NT2/D1 (cell line): ENCODE results near the gene ANLN.

ENCODE experiments used
- DNase-seq: peaks from one replicate; pipeline ENCODE4 v3.0.0-alpha.2; 2011; ENCODE audit warnings: low read depth, low spot score
- H3K27me3 ChIP-seq: 2 replicates; pipeline ENCODE4 v1.6.0; 2011; ENCODE audit warnings: mild to moderate bottlenecking; ENCODE audit not compliant: insufficient read length, insufficient read depth
- H3K36me3 ChIP-seq: 2 replicates; pipeline ENCODE4 v1.6.1; 2011; ENCODE audit warnings: mild to moderate bottlenecking, low read length, mixed read lengths; ENCODE audit not compliant: insufficient read depth, insufficient read length
- H3K4me1 ChIP-seq: 2 replicates; pipeline ENCODE4 v1.5.1; 2011; ENCODE audit not compliant: insufficient read depth, insufficient read length
- H3K4me3 ChIP-seq: 2 replicates; pipeline ENCODE4 v1.5.1; 2011; ENCODE audit warnings: low read depth; ENCODE audit not compliant: insufficient read length
- H3K9ac ChIP-seq: 2 replicates; pipeline ENCODE4 v1.6.0; 2011; ENCODE audit warnings: low read depth; ENCODE audit not compliant: insufficient read length
- H3K9me3 ChIP-seq: 2 replicates; pipeline ENCODE4 v1.5.1; 2011; ENCODE audit warnings: mild to moderate bottlenecking, low read length; ENCODE audit not compliant: insufficient read depth
- SUZ12 ChIP-seq: IDR thresholded peaks from 2 replicates; pipeline ENCODE4 v1.6.1; 2011; ENCODE audit not compliant: insufficient read length, insufficient read depth; ENCODE audit errors: extremely low read depth
- YY1 ChIP-seq: IDR thresholded peaks from 2 replicates; pipeline ENCODE4 v1.6.1; 2011; ENCODE audit not compliant: insufficient read length, insufficient read depth
- ZNF274 ChIP-seq: IDR thresholded peaks from 2 replicates; pipeline ENCODE4 v1.6.1; 2011; ENCODE audit warnings: mild to moderate bottlenecking, low read depth, low read length

ANLN gene

DNA sequence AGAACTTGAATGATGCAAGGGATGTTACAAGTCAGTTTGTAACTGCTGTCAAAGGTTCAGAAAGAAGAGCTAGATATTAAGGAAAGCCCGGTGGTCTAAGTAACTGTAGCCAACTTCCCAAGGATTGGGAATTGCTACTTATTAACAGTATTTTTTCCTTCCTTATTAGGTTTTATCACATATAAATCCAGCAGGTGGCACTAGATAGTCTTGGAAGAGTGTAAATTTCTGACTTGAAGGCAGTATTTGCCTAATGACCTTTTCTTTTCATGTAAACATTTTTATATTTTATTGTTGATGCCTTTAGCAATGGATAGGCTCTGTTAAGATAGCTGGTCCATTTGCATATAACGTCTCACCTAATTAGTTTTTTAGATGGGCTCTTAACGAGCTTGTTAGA lies 51.2 kb downstream of the ANLN start:
- H3K4me1 ChIP-seq = no peaks in the 10 kb centered on the region
- H3K36me3 ChIP-seq = peaks cover 75% of the 10 kb centered on the region
- H3K9me3 ChIP-seq = no peaks in the 10 kb centered on the region
- no peak for TF ChIP-seq YY1
- TF ChIP-seq SUZ12 = no peak
- TF ChIP-seq ZNF274 = no peak
- no peak overlapping the region for H3K4me3 ChIP-seq
- no peak for DNase-seq
- no peak overlapping the region for H3K9ac ChIP-seq
- no peaks in the 10 kb centered on the region for H3K27me3 ChIP-seq

DNA sequence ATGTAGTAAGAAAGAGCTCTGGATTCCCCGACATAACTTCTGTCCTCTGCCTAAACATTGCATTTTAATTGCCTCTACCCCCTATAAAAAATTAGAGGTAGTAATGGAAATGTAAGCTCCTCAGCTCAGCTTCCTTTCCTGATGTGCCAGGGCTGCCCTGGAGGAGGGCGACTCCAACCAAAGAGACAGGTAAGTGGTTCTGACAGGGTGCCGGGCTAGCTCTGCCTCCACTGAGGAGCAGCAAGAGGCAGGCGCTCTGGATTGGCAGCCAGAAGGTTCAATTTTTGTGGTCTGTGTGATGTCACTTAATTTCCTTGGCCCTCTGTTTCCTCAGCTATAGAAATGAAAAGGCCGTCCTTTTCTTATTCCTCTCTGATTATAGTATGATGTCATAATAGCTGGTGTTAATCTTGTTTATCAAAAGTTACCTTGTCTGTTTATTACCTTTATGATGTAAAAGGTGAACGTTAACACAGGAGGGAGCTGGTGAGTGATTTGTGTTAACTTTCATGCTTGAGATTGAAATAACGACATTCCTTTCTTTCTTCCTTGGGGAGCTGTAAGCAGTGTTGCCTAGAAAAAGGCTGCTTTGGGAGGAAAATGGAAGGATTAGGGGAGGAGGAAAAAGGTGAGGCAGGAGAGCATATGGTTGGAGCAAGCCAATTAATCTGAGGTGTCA lies 51.8 kb downstream of the ANLN start:
- TF ChIP-seq YY1 (no peak), ZNF274 (no peak), SUZ12 (no peak)
- Histone ChIP-seq H3K36me3 (peaks cover 81% of the 10 kb centered on the region), H3K9me3 (peaks cover 6% of the 10 kb centered on the region; the same call in 1 of the 2 replicates), H3K4me3 (no peak overlapping the region), H3K4me1 (no peaks in the 10 kb centered on the region), H3K9ac (no peak overlapping the region), H3K27me3 (no peaks in the 10 kb centered on the region)
- DNase-seq = peak; percentile 18

GRCh38 chr7:36448781-36449379 lies 59.2 kb downstream of the ANLN start:
- no peaks in the 10 kb centered on the region for H3K27me3 ChIP-seq
- TF ChIP-seq YY1 = no peak
- no peak for TF ChIP-seq ZNF274
- no peak for TF ChIP-seq SUZ12
- H3K4me1 ChIP-seq = no peaks in the 10 kb centered on the region
- H3K36me3 ChIP-seq = peaks cover 80% of the 10 kb centered on the region
- no peak overlapping the region for H3K4me3 ChIP-seq
- H3K9me3 ChIP-seq = peaks cover 6% of the 10 kb centered on the region; the same call in 1 of the 2 replicates
- H3K9ac ChIP-seq = no peak overlapping the region
- no peak for DNase-seq

DNA sequence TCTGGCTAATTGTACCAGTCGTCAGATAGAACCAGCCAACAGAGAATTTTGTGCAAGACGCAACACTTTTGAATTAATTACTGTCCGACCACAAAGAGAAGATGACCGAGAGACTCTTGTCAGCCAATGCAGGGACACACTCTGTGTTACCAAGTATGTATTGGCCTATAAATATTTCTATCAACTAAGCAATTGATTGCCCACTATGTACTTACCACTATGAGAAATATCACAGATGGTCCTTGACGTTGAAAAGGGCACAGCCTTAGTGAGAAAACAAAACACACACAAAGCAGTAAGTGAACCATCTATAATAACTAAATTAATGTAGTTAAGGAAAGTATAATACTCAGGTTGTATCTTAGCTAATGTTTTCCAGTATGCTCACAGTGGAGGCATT lies 60.0 kb downstream of the ANLN start:
- Histone ChIP-seq H3K4me3 (no peak overlapping the region), H3K9ac (no peak overlapping the region), H3K27me3 (no peaks in the 10 kb centered on the region), H3K9me3 (peaks cover 6% of the 10 kb centered on the region; the same call in 1 of the 2 replicates), H3K4me1 (no peaks in the 10 kb centered on the region), H3K36me3 (peaks cover 82% of the 10 kb centered on the region)
- no peak for DNase-seq
- TF ChIP-seq ZNF274 = no peak
- no peak for TF ChIP-seq SUZ12
- no peak for TF ChIP-seq YY1

DNA sequence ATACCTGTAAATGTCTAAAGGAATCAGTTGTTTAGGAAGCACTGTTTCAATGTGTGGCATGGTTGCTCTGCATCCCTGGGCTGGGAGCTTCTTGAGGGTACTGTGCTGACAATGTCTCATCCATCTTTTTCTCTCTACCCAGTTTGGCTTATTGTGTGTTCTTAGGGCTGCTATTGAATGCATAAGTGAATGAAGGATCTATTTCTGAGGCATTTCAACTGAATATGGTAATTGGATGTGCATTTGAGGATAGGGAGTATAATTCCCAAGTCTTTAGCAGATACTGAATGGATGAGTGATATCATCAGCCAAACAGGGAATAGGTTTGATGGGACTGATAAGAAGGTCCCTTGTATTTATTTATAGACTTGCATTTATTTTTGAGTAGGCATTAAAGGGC lies 64.1 kb downstream of the ANLN start:
- TF ChIP-seq SUZ12 (no peak), YY1 (no peak), ZNF274 (no peak)
- Histone ChIP-seq H3K27me3 (no peaks in the 10 kb centered on the region), H3K36me3 (peaks cover 56% of the 10 kb centered on the region), H3K9me3 (no peaks in the 10 kb centered on the region), H3K4me3 (no peak overlapping the region), H3K9ac (no peak overlapping the region), H3K4me1 (no peaks in the 10 kb centered on the region)
- no peak for DNase-seq

- Histone ChIP-seq H3K27me3 (no peaks in the 10 kb centered on the region), H3K4me3 (no peak overlapping the region), H3K36me3 (peaks cover 42% of the 10 kb centered on the region), H3K9ac (no peak overlapping the region), H3K4me1 (no peaks in the 10 kb centered on the region), H3K9me3 (no peaks in the 10 kb centered on the region)
- no peak for DNase-seq
- no peak for TF ChIP-seq ZNF274
- TF ChIP-seq SUZ12 = no peak
- no peak for TF ChIP-seq YY1
These were observed 66.0 kb downstream of the ANLN start for GRCh38 chr7:36455646-36456045.

GRCh38 chr7:36456138-36456537 lies 66.5 kb downstream of the ANLN start:
- H3K36me3 ChIP-seq = peaks cover 37% of the 10 kb centered on the region
- H3K27me3 ChIP-seq = no peaks in the 10 kb centered on the region
- no peak overlapping the region for H3K4me3 ChIP-seq
- DNase-seq = no peak
- no peaks in the 10 kb centered on the region for H3K9me3 ChIP-seq
- TF ChIP-seq ZNF274 = no peak
- no peak for TF ChIP-seq SUZ12
- TF ChIP-seq YY1 = no peak
- no peaks in the 10 kb centered on the region for H3K4me1 ChIP-seq
- no peak overlapping the region for H3K9ac ChIP-seq
